Activated naive CD8-positive, alpha-beta T cell treated with anti-CD3 and anti-CD28 coated beads, Interleukin-2, amount 10 ng/mL, durations not matched to agents 7 days and 5 days (primary cell): Measurements from ENCODE around the gene PRICKLE2. TPM values are rescaled to one million over a fixed set of nuclear protein-coding genes. Genes with fewer than 3 reads are reported as not detected.

Experiments used
- ATAC-seq: fragments of 150-1000 bp; cut with Tn5 transposase; one replicate; pipeline ENCODE4 v1.10.0; 2021; ENCODE audit warnings: low read depth, moderate library complexity
- POLR2A ChIA-PET: fragments of 350-600 bp; sonication (Branson Sonifier 250); formaldehyde crosslinking; loops from one replicate; lab custom pipeline; 2021; ENCODE audit warnings: antibody characterized with exemption; lab: Charles Lee
- DNase-seq: peaks from one replicate; pipeline ENCODE4 v3.0.0; 2021
- H3K27ac Mint-ChIP-seq: one replicate; pipeline ENCODE4 v1.8.0; 2022; ENCODE audit warnings: mild to moderate bottlenecking, mixed read lengths
- H3K27me3 Mint-ChIP-seq: one replicate; pipeline ENCODE4 v1.8.0; 2022; ENCODE audit warnings: mild to moderate bottlenecking, moderate library complexity, mixed read lengths
- H3K36me3 Mint-ChIP-seq: one replicate; pipeline ENCODE4 v1.8.0; 2021; ENCODE audit warnings: mild to moderate bottlenecking, mixed read lengths
- H3K4me1 Mint-ChIP-seq: one replicate; pipeline ENCODE4 v1.8.0; 2021; ENCODE audit warnings: mixed read lengths
- H3K4me3 Mint-ChIP-seq: one replicate; pipeline ENCODE4 v1.8.0; 2022; ENCODE audit warnings: mild to moderate bottlenecking, moderate library complexity, mixed read lengths
- H3K9me3 Mint-ChIP-seq: one replicate; pipeline ENCODE4 v1.8.0; 2021; ENCODE audit warnings: mixed read lengths
- total RNA-seq, 2 experiments: library from RNA; stranded (reverse); gene quantifications; one replicate each; pipeline ENCODE4 v1.2.3, GENCODE V29; 2021

Gene PRICKLE2
- total RNA-seq, 2 experiments from 2014 or later = not detected

DNA sequence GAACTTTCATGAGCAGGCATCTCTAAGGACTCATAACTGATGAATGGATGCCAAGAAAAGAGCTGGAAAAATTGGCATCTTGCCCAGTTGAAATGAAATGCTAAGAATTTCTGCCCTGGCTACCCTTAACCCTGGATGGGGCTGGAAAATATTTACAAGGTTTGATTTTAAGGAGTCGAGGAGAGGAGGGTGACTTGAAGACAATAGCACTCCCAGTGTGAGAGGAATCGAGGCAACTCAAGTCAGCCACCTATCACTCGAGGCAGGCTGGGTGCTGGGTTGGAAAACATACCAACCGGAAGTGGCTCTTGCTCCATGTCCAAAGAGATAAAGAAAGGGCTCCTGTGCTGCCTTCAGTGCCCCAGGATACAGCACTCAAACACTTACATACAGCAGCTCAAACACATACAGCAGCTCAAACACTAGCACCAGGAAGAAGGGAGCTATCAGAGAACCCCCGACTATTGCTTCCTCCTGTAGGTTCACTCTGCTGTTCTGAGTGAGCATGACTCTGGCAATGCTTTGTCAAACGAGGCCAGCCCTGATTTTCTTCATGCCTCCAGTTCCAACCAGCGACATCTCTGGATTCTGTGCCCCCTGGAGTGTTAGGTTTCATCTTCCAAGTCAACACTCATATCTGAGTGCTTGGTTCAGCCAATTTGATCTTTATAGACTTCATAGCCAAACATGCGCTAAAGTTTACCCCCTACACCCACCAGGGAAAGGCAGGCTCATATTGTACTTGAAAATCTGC lies 4.9 kb downstream of the PRICKLE2 start:
- Mint-ChIP-seq H3K27me3 (no peaks in the 10 kb centered on the region), H3K36me3 (no peaks in the 10 kb centered on the region), H3K4me3 (no peak overlapping the region), H3K9me3 (no peaks in the 10 kb centered on the region), H3K27ac (no peak overlapping the region), H3K4me1 (no peaks in the 10 kb centered on the region)
- POLR2A ChIA-PET = no interaction called here
- no peak for ATAC-seq
- no peak for DNase-seq

DNA sequence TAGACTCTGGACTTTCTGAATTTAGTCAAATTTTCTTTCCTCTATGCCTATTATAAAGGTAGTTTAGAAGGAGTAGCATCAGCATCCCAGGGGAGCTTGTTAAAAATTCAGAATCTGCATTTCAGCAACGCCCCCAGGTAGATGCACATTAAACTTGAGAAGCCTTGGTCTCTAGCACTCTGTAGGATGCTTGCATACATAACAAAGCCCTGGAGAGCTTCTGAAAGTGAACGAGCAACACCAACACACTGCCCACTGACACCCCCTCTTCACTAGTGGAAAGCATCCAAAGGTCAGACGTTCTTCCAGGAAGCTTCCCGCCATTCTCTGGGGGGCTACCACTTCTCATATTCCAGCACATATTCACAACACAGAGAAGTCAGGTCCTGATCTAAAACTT lies 6.5 kb downstream of the PRICKLE2 start:
- H3K4me1 Mint-ChIP-seq = no peaks in the 10 kb centered on the region
- no peak overlapping the region for H3K4me3 Mint-ChIP-seq
- POLR2A ChIA-PET = no interaction called here
- DNase-seq = no peak
- H3K9me3 Mint-ChIP-seq = no peaks in the 10 kb centered on the region
- H3K27ac Mint-ChIP-seq = no peak overlapping the region
- H3K27me3 Mint-ChIP-seq = no peaks in the 10 kb centered on the region
- no peak for ATAC-seq
- H3K36me3 Mint-ChIP-seq = no peaks in the 10 kb centered on the region

DNA sequence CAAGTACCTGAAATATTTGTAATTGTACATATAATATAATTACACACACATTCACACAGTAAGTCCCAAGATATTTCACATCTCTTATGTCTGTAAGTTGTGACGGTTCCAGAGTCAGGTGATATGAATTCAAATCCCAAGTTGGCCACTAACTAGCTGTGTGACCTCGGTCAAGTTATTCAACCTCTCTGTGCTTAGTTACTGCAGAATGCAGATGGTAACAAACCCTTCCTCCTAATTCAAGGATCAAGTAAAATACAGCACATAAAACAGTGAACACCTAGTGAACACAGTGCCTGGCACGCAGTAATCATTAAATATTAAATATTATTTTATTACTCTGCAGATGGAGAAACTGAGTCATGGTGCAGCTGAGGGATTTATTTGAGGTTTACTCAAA lies 6.9 kb downstream of the PRICKLE2 start:
- no peak overlapping the region for H3K4me3 Mint-ChIP-seq
- no peak overlapping the region for H3K27ac Mint-ChIP-seq
- H3K36me3 Mint-ChIP-seq = no peaks in the 10 kb centered on the region
- H3K9me3 Mint-ChIP-seq = no peaks in the 10 kb centered on the region
- no peaks in the 10 kb centered on the region for H3K4me1 Mint-ChIP-seq
- POLR2A ChIA-PET = no interaction called here
- ATAC-seq (no peak), DNase-seq (no peak)
- H3K27me3 Mint-ChIP-seq = no peaks in the 10 kb centered on the region

DNA sequence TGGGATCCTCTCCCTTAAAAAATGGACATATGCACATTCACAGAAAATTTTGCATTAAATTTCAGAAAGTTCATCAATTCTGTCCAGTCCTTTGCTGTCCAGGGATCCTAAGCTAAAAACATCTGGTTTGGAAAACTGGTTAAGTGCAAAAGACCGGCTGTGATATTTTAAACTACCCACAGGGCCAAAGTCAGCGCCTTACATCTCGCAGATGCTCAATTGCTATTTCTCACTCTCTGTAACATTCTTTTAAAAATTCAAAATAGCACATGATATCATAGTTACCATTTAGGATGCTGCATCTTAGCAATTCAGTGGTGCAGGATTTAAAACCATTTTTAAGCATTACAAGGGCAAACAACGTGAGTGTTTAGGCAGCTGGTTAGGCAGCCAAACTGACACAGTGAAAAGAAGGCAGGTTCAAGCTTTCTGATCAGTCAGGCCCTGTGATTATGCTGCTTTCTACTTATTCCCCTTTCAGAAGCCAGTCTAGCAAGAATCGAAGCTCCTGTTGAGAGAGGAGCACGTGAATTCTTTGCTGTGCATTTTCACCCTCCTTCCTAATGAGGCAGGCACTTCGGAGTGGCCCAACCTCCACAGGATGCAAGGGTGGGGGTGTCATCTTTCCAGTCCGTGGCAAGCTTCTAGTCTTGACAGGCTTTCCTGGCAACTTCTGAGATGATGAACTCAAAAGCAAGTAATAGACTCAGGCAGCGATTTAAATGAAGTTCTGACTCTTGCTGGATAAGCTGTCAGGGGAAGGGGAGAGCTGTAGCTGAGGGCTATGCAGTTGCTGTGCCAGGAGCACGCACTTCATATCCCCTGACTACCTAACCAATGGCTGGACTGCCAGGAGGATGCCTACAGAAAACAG lies 8.8 kb downstream of the PRICKLE2 start:
- ATAC-seq (no peak), DNase-seq (no peak)
- Mint-ChIP-seq H3K27me3 (no peaks in the 10 kb centered on the region), H3K27ac (no peak overlapping the region), H3K36me3 (no peaks in the 10 kb centered on the region), H3K4me1 (no peaks in the 10 kb centered on the region), H3K4me3 (no peak overlapping the region), H3K9me3 (no peaks in the 10 kb centered on the region)
- POLR2A ChIA-PET = no interaction called here

DNA sequence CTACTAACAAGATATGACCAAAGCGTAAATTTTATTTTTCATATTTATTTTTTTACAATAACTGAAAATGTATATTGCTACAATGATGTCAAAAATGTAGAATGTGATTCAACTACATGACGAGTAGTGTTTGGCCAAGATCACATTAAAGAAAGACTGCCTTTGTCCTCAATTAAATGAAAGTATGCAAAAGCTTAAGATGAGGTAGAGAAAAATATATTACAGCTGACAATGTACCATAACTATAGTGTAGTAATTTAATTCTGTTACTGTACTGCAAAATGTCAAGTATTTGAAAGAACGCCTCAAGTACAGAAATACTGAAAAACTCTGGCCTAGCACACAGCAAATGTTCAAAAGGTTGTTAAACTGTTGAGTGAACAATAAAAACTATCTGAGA lies 9.7 kb downstream of the PRICKLE2 start:
- peaks cover 2% of the 10 kb centered on the region for H3K27me3 Mint-ChIP-seq
- H3K9me3 Mint-ChIP-seq = peaks cover 1% of the 10 kb centered on the region
- H3K27ac Mint-ChIP-seq = no peak overlapping the region
- POLR2A ChIA-PET = no interaction called here
- H3K4me1 Mint-ChIP-seq = no peaks in the 10 kb centered on the region
- ATAC-seq (no peak), DNase-seq (no peak)
- no peaks in the 10 kb centered on the region for H3K36me3 Mint-ChIP-seq
- H3K4me3 Mint-ChIP-seq = no peak overlapping the region

DNA sequence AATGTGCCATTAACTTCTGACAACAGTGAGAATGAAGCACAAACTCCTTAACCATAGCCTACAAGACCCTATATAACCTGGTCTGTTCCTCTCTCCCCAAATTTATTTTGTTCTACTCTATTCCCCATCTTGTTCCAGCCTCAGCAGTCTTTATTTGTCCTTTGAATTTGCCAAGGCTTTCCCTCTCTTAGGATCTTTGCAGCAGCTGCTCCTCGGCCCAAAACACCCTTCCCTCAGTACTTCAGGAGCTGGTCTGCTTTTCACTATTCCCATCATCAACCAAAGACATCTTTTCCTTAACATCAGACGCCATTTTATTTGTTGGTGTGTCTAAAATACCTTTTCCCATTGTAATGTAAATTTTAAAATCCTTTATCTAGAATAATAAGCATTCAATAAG lies 10.2 kb downstream of the PRICKLE2 start:
- Mint-ChIP-seq H3K27ac (no peak overlapping the region), H3K4me1 (no peaks in the 10 kb centered on the region), H3K27me3 (peaks cover 2% of the 10 kb centered on the region), H3K36me3 (no peaks in the 10 kb centered on the region), H3K4me3 (no peak overlapping the region), H3K9me3 (peaks cover 1% of the 10 kb centered on the region)
- POLR2A ChIA-PET = no interaction called here
- DNase-seq (no peak), ATAC-seq (no peak)

DNA sequence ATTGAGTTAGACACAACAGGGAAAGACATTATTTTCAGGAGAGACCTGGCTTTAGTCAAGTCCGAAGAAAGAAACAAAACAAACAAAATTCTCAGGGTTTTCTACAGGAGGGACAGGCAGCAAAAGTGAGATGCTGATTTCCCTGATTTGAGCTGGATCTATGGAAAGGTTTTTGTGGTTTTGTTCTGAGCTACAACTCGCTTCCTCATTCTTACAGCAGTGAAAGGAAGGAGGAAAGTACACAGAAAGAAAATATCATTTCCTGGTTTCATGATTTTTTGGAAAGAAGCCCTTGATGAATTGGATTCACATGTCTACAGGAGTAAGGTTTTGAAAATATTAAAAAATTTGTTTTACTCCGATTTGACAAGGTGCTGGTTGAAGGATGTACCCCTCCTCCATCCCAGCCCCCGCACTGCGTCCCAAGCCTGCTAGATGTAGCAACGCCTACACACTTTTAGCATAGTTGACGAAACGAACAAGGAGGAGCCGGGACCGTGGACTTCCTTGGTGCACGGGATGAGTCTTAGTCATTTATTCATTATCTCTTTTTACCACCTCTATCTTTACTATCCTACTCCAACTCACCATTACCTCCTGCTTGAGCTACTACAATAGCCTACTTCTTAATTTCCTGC lies 10.8 kb downstream of the PRICKLE2 start:
- no peak for ATAC-seq
- no peaks in the 10 kb centered on the region for H3K36me3 Mint-ChIP-seq
- POLR2A ChIA-PET = no interaction called here
- peaks cover 1% of the 10 kb centered on the region for H3K9me3 Mint-ChIP-seq
- H3K27ac Mint-ChIP-seq = no peak overlapping the region
- peaks cover 2% of the 10 kb centered on the region for H3K27me3 Mint-ChIP-seq
- no peaks in the 10 kb centered on the region for H3K4me1 Mint-ChIP-seq
- DNase-seq = no peak
- no peak overlapping the region for H3K4me3 Mint-ChIP-seq

DNA sequence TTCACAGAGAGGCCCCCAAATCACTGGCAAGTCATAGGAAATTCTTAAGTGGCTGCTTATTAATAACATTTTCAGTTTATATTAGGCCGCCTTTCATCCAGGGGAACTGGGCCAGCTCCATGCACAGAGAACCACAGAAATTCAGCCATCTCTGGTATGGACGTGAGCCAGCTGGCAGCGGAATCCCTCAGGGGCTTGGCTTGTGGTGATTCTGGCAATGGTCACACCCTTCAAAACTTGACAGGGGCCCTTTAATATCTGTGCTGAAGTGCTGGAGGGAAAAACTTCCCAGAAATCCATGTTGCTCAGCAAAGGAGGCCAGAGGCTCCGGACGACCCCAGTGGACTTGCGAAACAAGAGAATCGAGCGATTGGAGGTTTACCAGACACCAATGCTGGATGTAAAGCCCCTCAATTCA lies 11.3 kb downstream of the PRICKLE2 start:
- Mint-ChIP-seq H3K4me3 (no peak overlapping the region), H3K9me3 (peaks cover 1% of the 10 kb centered on the region), H3K27me3 (peaks cover 2% of the 10 kb centered on the region), H3K36me3 (no peaks in the 10 kb centered on the region), H3K27ac (no peak overlapping the region), H3K4me1 (no peaks in the 10 kb centered on the region)
- POLR2A ChIA-PET = no interaction called here
- ATAC-seq = no peak
- no peak for DNase-seq

DNA sequence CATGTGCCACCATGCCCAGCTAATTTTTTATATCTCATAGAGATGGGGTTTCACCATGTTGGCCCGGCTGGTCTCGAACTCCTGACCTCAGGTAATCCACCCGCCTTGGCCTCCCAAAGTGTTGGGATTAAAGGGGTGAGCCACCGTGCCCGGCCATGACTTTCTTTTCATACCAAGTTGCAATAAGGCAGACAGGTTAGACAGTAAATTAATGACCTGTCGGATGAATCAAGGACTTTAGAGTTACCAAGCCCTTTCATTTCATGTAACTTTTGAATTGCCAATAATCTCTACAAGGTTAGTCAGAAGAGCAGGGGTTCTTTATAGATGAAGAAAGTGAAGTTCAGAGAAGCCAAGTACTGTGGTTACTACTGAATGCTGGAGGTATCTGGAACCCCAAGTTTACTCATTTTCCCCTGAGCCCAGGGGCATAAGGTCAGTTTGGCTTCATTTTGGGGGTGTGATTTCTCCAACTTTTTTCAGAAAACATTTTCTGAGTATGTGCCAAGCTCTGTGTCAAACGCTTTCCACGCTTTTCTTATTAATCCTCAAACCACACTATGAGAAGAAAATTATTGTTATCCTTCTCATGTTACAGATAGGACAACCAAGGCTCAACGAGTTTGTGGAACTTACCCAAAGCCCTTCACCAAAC lies 11.9 kb downstream of the PRICKLE2 start:
- Mint-ChIP-seq H3K4me1 (no peaks in the 10 kb centered on the region), H3K27ac (no peak overlapping the region), H3K4me3 (no peak overlapping the region), H3K27me3 (peaks cover 2% of the 10 kb centered on the region), H3K9me3 (peaks cover 1% of the 10 kb centered on the region), H3K36me3 (no peaks in the 10 kb centered on the region)
- ATAC-seq (no peak), DNase-seq (no peak)
- POLR2A ChIA-PET = no interaction called here

DNA sequence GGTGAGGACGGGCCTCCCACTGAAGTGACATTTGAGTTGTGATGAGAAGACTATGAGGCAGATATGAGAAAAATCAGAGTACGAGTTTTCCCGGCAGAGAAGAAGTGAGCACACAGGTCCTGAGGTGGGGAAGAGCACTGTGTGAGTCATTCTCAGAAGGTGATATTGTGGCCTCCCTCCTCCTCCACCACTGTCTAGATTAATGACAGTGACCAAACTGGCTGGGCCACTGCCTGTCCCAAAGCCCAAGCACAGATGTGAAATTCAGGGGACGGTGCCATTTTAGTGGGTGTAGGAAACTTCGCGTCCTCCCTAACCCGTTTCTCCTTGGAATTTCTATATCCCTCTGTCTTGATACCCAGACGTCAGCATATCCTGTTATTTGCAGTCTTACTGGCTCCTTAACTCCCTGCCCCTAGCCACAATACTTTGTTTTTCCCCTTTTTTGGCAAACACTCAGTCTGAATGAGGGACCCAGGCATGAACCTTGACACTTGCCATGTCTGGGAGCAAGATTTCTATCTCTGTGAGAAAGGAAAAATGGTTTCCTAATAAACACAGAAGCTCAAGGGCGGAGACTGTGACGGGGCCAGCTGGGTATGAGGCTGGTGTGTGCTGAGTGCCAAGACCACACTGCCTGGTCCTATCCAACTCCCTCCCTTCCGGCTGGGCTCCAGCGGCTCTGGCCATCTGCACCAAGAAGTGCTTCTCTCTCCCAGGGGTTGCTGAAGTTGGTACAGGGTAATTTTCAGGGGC lies 15.2 kb downstream of the PRICKLE2 start:
- Mint-ChIP-seq H3K27ac (no peak overlapping the region), H3K36me3 (no peaks in the 10 kb centered on the region), H3K9me3 (peaks cover 1% of the 10 kb centered on the region), H3K4me1 (no peaks in the 10 kb centered on the region), H3K4me3 (no peak overlapping the region), H3K27me3 (peaks cover 2% of the 10 kb centered on the region)
- DNase-seq = no peak
- POLR2A ChIA-PET = no interaction called here
- no peak for ATAC-seq

DNA sequence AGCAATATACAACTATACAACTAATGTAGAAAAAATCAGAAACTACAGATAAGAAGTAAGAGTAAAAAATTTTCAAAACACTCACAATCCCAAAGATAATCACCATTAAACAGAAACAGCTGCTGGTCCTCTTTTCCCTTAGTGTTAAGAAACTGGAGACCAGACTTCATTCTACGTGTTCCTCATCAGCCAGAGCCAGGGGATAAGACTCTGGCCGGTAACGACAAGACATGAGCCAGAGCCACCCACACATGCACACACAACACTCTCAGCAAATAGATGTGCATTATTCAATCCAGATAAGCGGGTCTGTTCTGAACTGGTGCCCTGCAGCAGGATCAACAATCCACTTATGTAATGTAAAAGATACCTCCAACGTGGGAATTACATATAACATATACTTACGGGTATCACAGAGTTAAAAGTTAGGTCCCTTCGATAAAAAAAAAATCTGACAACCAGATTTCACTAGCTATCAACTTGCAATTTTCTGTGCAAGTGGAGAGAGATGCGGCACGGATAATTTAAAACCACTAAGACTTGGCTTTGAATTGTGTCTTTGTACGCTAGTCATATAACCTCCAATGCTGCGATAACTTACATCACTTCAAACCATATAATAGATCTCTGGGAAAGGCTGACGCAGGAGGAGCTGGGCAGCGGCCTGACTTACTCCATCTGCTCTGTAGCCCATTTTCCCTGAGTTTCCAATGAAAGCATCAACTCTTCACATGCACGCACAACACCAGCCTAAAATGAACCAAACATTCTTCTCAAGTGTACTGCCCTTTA lies 17.8 kb downstream of the PRICKLE2 start:
- H3K27me3 Mint-ChIP-seq = peaks cover 6% of the 10 kb centered on the region
- H3K36me3 Mint-ChIP-seq = no peaks in the 10 kb centered on the region
- H3K9me3 Mint-ChIP-seq = peaks cover 1% of the 10 kb centered on the region

More for the DNA sequence above, 17.8 kb downstream of the PRICKLE2 start:
- POLR2A ChIA-PET = no interaction called here
- no peak overlapping the region for H3K4me3 Mint-ChIP-seq
- DNase-seq (no peak), ATAC-seq (no peak)
- H3K27ac Mint-ChIP-seq = no peak overlapping the region
- H3K4me1 Mint-ChIP-seq = no peaks in the 10 kb centered on the region
